Suprapubic skin (tissue), 4 donors: ENCODE data around the gene INSYN2B. TPM values are rescaled to one million over a fixed set of nuclear protein-coding genes. Genes with fewer than 3 reads are reported as not detected.

ENCODE experiments used
- DNase-seq, 2 donors: peaks; one replicate each; pipeline ENCODE4 v3.0.0-alpha.2; 2019; ENCODE audit warnings: low spot score in 2 of 2
- H3K27ac ChIP-seq: fragments of 200-600 bp; sonication (generic); one replicate; pipeline ENCODE4 v1.5.1; 2019
- H3K27me3 ChIP-seq: fragments of 200-600 bp; sonication (generic); one replicate; pipeline ENCODE4 v1.5.1; 2019
- H3K36me3 ChIP-seq: fragments of 200-600 bp; sonication (generic); one replicate; pipeline ENCODE4 v1.5.1; 2019
- H3K4me1 ChIP-seq: fragments of 200-600 bp; sonication (generic); one replicate; pipeline ENCODE4 v1.5.1; 2019
- H3K4me3 ChIP-seq: fragments of 200-600 bp; sonication (generic); one replicate; pipeline ENCODE4 v1.5.1; 2019; ENCODE audit warnings: mild to moderate bottlenecking
- H3K9me3 ChIP-seq: fragments of 200-600 bp; sonication (generic); one replicate; pipeline ENCODE4 v1.5.1; 2019
- EP300 ChIP-seq: sonication (generic); formaldehyde crosslinking; IDR thresholded peaks from one replicate; pipeline ENCODE4 v1.6.1; 2017; ENCODE audit warnings: antibody characterized with exemption
- POLR2A ChIP-seq, 2 donors: fragments of 450-650 bp; IDR thresholded peaks; one replicate each; pipeline ENCODE4 v1.6.1; 2017; ENCODE audit warnings: antibody characterized with exemption in 2 of 2, mild to moderate bottlenecking in 2 of 2, moderate library complexity in 2 of 2
- POLR2AphosphoS5 ChIP-seq, 3 donors: sonication (generic); formaldehyde crosslinking; IDR thresholded peaks; one replicate each; pipeline ENCODE4 v1.6.1; 2017; ENCODE audit warnings: antibody characterized with exemption in 3 of 3
- WGBS: methylation state at CpG from one replicate; pipeline ENCODE4 v1.1.5; 2018; 5-methylcytosine and 5-hydroxymethylcytosine counted together
- total RNA-seq, 4 donors: library from RNA; depleted of rRNA; stranded (reverse); fragments of >200 nt; gene quantifications; one replicate each; pipeline ENCODE4 v1.1.0, GENCODE V29; 2016
- TF ChIP-seq, protein P1 (sequence below), 2 donors: fragments of 200-600 bp in 1 of 2; fragments of 450-650 bp in 1 of 2; sonication (generic) in 1 of 2; IDR thresholded peaks; one replicate each; pipeline ENCODE4 v1.5.1; 2016 to 2019; ENCODE audit warnings: antibody characterized with exemption in 2 of 2, mild to moderate bottlenecking in 1 of 2, moderate library complexity in 1 of 2

Gene INSYN2B
- total RNA-seq, 4 donors from 2014 or later, result 0.47 to 0.68 (median 0.55) TPM

DNA sequence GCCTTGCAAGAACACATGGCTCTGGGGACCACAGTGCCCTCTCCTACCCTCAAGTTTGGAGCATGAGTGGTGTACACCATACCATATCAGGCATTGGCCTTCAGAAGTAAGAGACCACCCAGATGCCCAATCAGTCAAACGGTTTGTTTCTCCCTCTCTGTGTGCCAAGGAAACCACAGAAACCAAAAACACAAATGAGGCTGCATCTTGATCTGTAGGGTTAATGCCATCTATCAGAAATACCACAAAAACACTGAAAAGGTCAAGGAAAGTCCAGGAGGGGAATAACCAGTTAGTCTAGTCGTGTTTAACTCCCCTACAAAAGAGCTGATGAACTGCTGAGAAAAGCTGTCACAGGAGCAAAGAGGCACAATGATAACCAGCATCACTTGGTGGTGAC lies 78.4 kb downstream of the INSYN2B start:
- TF ChIP-seq POLR2AphosphoS5 (IDR thresholded peaks at IDR 0.05), result no peak
- TF ChIP-seq, protein P1, sequence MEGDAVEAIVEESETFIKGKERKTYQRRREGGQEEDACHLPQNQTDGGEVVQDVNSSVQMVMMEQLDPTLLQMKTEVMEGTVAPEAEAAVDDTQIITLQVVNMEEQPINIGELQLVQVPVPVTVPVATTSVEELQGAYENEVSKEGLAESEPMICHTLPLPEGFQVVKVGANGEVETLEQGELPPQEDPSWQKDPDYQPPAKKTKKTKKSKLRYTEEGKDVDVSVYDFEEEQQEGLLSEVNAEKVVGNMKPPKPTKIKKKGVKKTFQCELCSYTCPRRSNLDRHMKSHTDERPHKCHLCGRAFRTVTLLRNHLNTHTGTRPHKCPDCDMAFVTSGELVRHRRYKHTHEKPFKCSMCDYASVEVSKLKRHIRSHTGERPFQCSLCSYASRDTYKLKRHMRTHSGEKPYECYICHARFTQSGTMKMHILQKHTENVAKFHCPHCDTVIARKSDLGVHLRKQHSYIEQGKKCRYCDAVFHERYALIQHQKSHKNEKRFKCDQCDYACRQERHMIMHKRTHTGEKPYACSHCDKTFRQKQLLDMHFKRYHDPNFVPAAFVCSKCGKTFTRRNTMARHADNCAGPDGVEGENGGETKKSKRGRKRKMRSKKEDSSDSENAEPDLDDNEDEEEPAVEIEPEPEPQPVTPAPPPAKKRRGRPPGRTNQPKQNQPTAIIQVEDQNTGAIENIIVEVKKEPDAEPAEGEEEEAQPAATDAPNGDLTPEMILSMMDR (IDR thresholded peaks at IDR 0.05), result no peak
- TF ChIP-seq EP300, result no peak
- TF ChIP-seq POLR2A (IDR thresholded peaks at IDR 0.05), result no peak
- Histone ChIP-seq H3K36me3 (no peaks in the 10 kb centered on the region), H3K27me3 (no peaks in the 10 kb centered on the region), H3K4me3 (no peak overlapping the region), H3K27ac (no peak overlapping the region), H3K9me3 (no peaks in the 10 kb centered on the region), H3K4me1 (no peaks in the 10 kb centered on the region)
- DNase-seq, result no peak
- WGBS, result 63% methylated on average over 2 of the region's 2 CpGs

DNA sequence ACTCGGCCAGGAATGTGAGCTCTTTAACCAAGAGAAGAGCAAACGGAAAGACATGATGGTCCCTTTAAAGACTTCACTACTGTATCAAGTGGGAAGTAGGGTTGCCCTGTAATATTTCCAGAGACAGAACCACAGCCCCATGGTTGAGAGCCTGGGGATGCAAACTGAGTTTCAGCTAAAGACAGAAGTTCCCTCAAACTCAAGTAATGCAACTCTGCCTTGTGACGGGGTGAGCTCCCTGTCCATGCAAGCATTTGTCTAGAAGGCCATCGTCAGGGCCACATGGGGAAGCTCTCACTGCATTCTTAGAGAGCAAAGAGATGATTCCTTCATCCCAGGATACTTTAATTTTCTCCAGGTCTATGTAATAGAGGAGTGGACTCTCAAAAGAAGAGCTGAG lies 82.8 kb downstream of the INSYN2B start:
- Histone ChIP-seq H3K36me3 (no peaks in the 10 kb centered on the region), H3K4me3 (no peak overlapping the region), H3K4me1 (no peaks in the 10 kb centered on the region), H3K27ac (no peak overlapping the region), H3K27me3 (no peaks in the 10 kb centered on the region), H3K9me3 (no peaks in the 10 kb centered on the region)
- no peak for DNase-seq
- 93% methylated on average over 4 of the region's 4 CpGs for WGBS
- TF ChIP-seq, protein P1 (IDR thresholded peaks at IDR 0.05), result no peak
- TF ChIP-seq POLR2AphosphoS5 (IDR thresholded peaks at IDR 0.05) (no peak), EP300 (no peak), POLR2A (IDR thresholded peaks at IDR 0.05) (no peak)

DNA sequence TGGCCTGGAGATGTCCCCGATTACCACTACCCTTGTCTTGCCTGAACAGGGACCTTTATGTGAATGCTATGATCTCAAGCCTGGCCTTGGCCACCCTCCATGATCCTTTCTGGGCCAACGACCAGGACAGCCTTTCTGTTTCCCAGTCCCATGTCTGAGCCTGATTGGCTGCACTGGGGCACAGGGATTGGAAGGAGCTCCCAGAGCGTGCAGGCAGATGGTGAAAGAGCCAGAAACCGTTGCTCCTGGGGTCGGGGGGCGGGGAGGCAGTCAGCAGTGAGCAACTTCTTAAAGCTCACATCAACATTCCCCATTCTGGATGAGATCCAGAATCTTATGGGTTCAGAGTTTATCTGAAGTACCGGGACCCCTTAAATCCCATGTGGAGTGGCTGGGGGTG lies 84.4 kb downstream of the INSYN2B start:
- H3K27me3 ChIP-seq, result no peaks in the 10 kb centered on the region
- 37% methylated on average over 7 of the region's 7 CpGs for WGBS
- no peaks in the 10 kb centered on the region for H3K9me3 ChIP-seq
- TF ChIP-seq POLR2A (IDR thresholded peaks at IDR 0.05) (no peak), EP300 (no peak), POLR2AphosphoS5 (IDR thresholded peaks at IDR 0.05) (no peak)
- TF ChIP-seq, protein P1 (IDR thresholded peaks at IDR 0.05), result no peak
- no peaks in the 10 kb centered on the region for H3K36me3 ChIP-seq
- DNase-seq, result no peak
- no peaks in the 10 kb centered on the region for H3K4me1 ChIP-seq
- H3K27ac ChIP-seq, result no peak overlapping the region
- no peak overlapping the region for H3K4me3 ChIP-seq

DNA sequence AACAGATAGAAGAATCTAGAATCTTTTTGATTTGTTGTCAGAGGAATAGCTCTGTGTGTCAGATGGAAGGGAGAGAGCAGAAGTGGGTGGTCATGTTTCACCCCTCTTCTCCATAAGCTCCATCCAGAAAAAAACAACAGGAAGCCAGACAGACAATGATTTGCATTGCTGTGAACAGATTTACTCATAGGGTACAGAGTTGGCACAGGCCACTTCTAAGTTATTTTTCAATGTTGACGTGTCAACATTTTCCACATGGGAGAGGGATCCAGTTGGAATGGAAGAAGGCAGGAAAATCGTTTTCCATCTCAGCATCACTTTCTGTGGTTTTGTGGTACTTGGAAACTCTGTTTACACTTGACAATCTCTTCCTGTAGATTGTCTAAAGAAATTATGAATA lies 86.7 kb downstream of the INSYN2B start:
- H3K27me3 ChIP-seq, result no peaks in the 10 kb centered on the region
- H3K27ac ChIP-seq, result no peak overlapping the region
- TF ChIP-seq POLR2A (IDR thresholded peaks at IDR 0.05) (no peak), POLR2AphosphoS5 (IDR thresholded peaks at IDR 0.05) (no peak), EP300 (no peak)
- TF ChIP-seq, protein P1 (IDR thresholded peaks at IDR 0.05), result no peak
- WGBS, result 38% methylated on average over 2 of the region's 2 CpGs
- no peaks in the 10 kb centered on the region for H3K9me3 ChIP-seq
- no peak overlapping the region for H3K4me3 ChIP-seq
- H3K36me3 ChIP-seq, result no peaks in the 10 kb centered on the region
- no peak for DNase-seq
- H3K4me1 ChIP-seq, result no peaks in the 10 kb centered on the region

DNA sequence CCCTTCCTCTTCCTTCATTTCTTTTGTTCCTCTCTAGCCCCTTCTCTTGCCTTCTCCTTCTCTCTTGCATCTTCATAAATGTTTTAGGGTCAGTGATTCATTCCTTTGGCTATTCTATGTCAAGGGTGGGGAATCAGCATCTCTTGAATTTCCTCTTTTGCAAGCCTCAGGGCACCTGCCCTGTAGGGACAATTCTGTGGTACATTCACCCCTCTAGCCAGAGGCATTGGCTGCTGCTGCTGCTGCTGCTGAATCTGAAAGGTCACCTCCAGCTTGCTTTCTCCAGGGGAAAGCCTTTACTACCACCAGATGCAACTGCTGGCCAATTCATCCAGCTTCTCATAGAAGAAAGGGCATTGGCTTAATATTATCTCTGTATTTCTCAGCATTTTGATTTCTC lies 87.3 kb downstream of the INSYN2B start:
- TF ChIP-seq, protein P1 (IDR thresholded peaks at IDR 0.05), result no peak
- TF ChIP-seq POLR2AphosphoS5 (IDR thresholded peaks at IDR 0.05), result no peak
- no peak for TF ChIP-seq POLR2A (IDR thresholded peaks at IDR 0.05)
- no peak for TF ChIP-seq EP300
- no peak for DNase-seq
- H3K4me1 ChIP-seq, result no peaks in the 10 kb centered on the region
- H3K27ac ChIP-seq, result no peak overlapping the region
- H3K27me3 ChIP-seq, result no peaks in the 10 kb centered on the region
- no peak overlapping the region for H3K4me3 ChIP-seq
- no peaks in the 10 kb centered on the region for H3K9me3 ChIP-seq
- no peaks in the 10 kb centered on the region for H3K36me3 ChIP-seq
